Colonic mucosa (tissue), 4 donors: Measurements from ENCODE around the gene SCN7A. TPM values are rescaled to one million over a fixed set of nuclear protein-coding genes. Genes with fewer than 3 reads are reported as not detected.
"Not testable (repeated sequence)": the region's sequence is repeated elsewhere in the genome, so short reads cannot be mapped to it uniquely, and the experiment has no call there.

Experiments
- DNase-seq: peaks from one replicate; pipeline ENCODE4 v3.0.0-alpha.2; 2020
- H3K27ac ChIP-seq: fragments of 200-600 bp; one replicate; pipeline ENCODE4 v1.8.0; 2021
- H3K27me3 ChIP-seq: fragments of 200-600 bp; one replicate; pipeline ENCODE4 v1.8.0; 2021
- H3K36me3 ChIP-seq: fragments of 200-600 bp; one replicate; pipeline ENCODE4 v1.8.0; 2021
- H3K4me1 ChIP-seq: fragments of 200-600 bp; one replicate; pipeline ENCODE4 v1.8.0; 2021; ENCODE audit warnings: mild to moderate bottlenecking
- H3K4me3 ChIP-seq: fragments of 200-600 bp; one replicate; pipeline ENCODE4 v1.8.0; 2021
- H3K9ac ChIP-seq, 2 donors: one replicate each; pipeline ENCODE4 v1.7.0; 2013; ENCODE audit warnings: control low read depth in 2 of 2, low read depth in 2 of 2, low read length in 2 of 2
- H3K9me3 ChIP-seq: fragments of 200-600 bp; one replicate; pipeline ENCODE4 v1.8.0; 2021
- intact Hi-C: fragments of 100-400 bp; cut with DNase I; formaldehyde crosslinking; loops from one replicate; pipeline ENCODE4 v1.14.1; 2022
- total RNA-seq, 2 donors: library from RNA; stranded (reverse); fragmentation: NEBNext Ultra II Directional in 1 of 2; extraction: Animal tissue kit (Norgen Biotek cat#: 25700) in 1 of 2; gene quantifications; one replicate each; pipeline ENCODE4 v1.2.1, GENCODE V29; 2021
- TF ChIP-seq, protein P1 (sequence below): fragments of 200-600 bp; IDR thresholded peaks from one replicate; pipeline ENCODE4 v1.8.0; 2022; ENCODE audit warnings: antibody characterized with exemption, mild to moderate bottlenecking
- donor health status: healthy.
- donor health status: DM: no; HTN: no; CAD: no.
- donor health status: DM: no; HTN: no; CAD: no.

The SCN7A gene
- total RNA-seq, 2 donors from 2014 or later, result 1.2 to 6.7 TPM

DNA sequence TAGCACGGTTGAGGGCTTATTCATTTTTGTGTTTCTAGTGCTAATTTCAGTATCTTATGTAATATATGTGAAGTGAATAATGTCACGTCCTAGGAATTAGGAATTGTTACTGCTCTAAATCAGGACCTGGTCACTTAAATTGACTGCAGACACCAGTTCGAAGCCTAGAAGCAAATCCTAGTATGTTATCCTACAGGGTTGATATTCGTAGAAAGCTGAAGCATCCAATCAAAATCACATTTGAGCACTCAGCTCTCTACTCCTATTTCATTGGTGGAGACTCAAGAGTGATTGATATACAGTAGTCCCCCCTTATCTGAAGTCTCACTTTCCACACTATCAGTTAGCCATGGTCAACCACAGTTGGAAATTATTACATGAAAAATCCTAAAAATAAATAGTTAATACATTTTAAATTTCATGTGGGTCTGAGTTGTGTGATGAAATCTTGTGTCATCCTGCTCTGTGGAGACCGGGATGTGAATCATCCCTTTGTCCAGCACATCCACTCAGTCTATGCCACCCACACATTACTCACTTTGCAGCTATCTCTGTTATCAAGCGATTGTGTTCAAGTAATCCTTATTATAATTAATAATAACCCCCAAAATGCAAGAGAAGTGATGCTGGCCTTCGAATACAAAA is 83.1 kb downstream of the SCN7A start:
- no peak overlapping the region for H3K9ac ChIP-seq
- H3K9me3 ChIP-seq, result no peaks in the 10 kb centered on the region
- intact Hi-C loops, result no loop called here
- DNase-seq, result no peak
- no peak overlapping the region for H3K27ac ChIP-seq
- H3K36me3 ChIP-seq, result no peaks in the 10 kb centered on the region
- no peaks in the 10 kb centered on the region for H3K27me3 ChIP-seq
- TF ChIP-seq, protein P1, sequence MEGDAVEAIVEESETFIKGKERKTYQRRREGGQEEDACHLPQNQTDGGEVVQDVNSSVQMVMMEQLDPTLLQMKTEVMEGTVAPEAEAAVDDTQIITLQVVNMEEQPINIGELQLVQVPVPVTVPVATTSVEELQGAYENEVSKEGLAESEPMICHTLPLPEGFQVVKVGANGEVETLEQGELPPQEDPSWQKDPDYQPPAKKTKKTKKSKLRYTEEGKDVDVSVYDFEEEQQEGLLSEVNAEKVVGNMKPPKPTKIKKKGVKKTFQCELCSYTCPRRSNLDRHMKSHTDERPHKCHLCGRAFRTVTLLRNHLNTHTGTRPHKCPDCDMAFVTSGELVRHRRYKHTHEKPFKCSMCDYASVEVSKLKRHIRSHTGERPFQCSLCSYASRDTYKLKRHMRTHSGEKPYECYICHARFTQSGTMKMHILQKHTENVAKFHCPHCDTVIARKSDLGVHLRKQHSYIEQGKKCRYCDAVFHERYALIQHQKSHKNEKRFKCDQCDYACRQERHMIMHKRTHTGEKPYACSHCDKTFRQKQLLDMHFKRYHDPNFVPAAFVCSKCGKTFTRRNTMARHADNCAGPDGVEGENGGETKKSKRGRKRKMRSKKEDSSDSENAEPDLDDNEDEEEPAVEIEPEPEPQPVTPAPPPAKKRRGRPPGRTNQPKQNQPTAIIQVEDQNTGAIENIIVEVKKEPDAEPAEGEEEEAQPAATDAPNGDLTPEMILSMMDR, result no peak
- H3K4me1 ChIP-seq, result no peaks in the 10 kb centered on the region
- no peak overlapping the region for H3K4me3 ChIP-seq

- DNase-seq, H3K36me3 ChIP-seq, intact Hi-C loops: not testable (repeated sequence)
Measured at GRCh38 chr2:166407746-166408145, 86.3 kb downstream of the SCN7A start.

GRCh38 chr2:166406374-166406773 is 87.7 kb downstream of the SCN7A start:
- TF ChIP-seq, protein P1, result no peak
- H3K4me3 ChIP-seq, result no peak overlapping the region
- H3K4me1 ChIP-seq, result no peaks in the 10 kb centered on the region
- no peak overlapping the region for H3K27ac ChIP-seq
- H3K9me3 ChIP-seq, result no peaks in the 10 kb centered on the region
- intact Hi-C loops, result no loop called here
- H3K9ac ChIP-seq, result no peak overlapping the region
- H3K27me3 ChIP-seq, result no peaks in the 10 kb centered on the region
- H3K36me3 ChIP-seq, result no peaks in the 10 kb centered on the region
- no peak for DNase-seq

More at GRCh38 chr2:166407746-166408145, 86.3 kb downstream of the SCN7A start:
- not testable (repeated sequence) for H3K4me1 ChIP-seq, H3K27ac ChIP-seq, H3K4me3 ChIP-seq, H3K9me3 ChIP-seq, H3K9ac ChIP-seq, H3K27me3 ChIP-seq

DNA sequence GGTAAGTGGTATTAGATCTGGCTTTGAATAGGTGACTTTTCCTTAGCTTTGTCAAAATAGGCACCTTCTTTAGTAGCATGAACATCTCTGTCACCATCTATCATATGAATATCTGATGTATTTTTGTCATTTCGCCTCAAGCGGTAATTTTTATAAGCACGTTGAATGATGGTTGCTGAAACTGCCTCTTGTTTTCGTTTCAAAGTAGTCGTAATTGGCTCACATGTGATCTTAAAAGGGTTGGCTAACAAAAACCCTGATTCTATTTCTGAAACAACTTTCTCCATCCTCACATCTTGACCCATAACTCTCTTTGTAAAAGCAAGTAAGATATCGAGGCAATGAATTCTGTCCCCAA is 88.5 kb downstream of the SCN7A start:
- TF ChIP-seq, protein P1, result no peak
- Histone ChIP-seq H3K27me3 (no peaks in the 10 kb centered on the region), H3K36me3 (no peaks in the 10 kb centered on the region), H3K9me3 (no peaks in the 10 kb centered on the region), H3K4me1 (no peaks in the 10 kb centered on the region), H3K27ac (no peak overlapping the region), H3K4me3 (no peak overlapping the region), H3K9ac (no peak overlapping the region)
- intact Hi-C loops, result no loop called here
- no peak for DNase-seq

- no peak for DNase-seq
- Histone ChIP-seq H3K4me3 (no peak overlapping the region), H3K27ac (no peak overlapping the region), H3K9me3 (no peaks in the 10 kb centered on the region), H3K27me3 (no peaks in the 10 kb centered on the region), H3K36me3 (no peaks in the 10 kb centered on the region), H3K4me1 (no peaks in the 10 kb centered on the region), H3K9ac (no peak overlapping the region)
- intact Hi-C loops, result no loop called here
- TF ChIP-seq, protein P1, result no peak
Measured at GRCh38 chr2:166404831-166405568, 89.0 kb downstream of the SCN7A start.

GRCh38 chr2:166394245-166394644 is 99.8 kb downstream of the SCN7A start:
- intact Hi-C loops, result no loop called here
- TF ChIP-seq, protein P1, result no peak
- no peaks in the 10 kb centered on the region for H3K4me1 ChIP-seq

More at GRCh38 chr2:166394245-166394644, 99.8 kb downstream of the SCN7A start:
- DNase-seq, result no peak
- no peak overlapping the region for H3K9ac ChIP-seq
- H3K27me3 ChIP-seq, result no peaks in the 10 kb centered on the region
- H3K9me3 ChIP-seq, result no peaks in the 10 kb centered on the region
- H3K4me3 ChIP-seq, result no peak overlapping the region
- H3K27ac ChIP-seq, result no peak overlapping the region
- no peaks in the 10 kb centered on the region for H3K36me3 ChIP-seq
